ENCODE measurements around the gene UCHL3. TPM values are rescaled to one million over a fixed set of nuclear protein-coding genes. Genes with fewer than 3 reads are reported as not detected.

Gene UCHL3
- total RNA-seq, 1 experiment from 2014 or later, result 50.8 TPM

DNA sequence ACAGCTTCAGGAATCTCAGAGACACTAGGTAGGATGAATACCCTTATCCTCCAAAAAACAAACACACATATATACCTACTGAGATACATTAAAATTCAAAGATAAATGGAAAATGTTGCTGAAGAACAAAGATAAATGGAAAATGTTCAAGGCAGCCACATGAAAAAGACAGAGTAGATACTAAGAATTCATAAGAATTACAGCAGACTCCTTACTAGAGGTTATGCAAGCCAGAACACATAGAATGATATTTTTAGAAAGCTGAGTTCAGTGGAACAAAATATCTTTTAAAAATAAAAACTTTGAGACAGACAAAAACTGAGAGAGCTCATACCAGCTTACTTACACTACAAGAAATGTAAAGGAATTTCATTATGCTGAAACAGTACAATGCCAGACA lies 35.6 kb downstream of the UCHL3 start:
- H3K79me1 ChIP-seq (ENCODE audit: insufficient read depth, low read depth, low read length, poor library complexity, severe bottlenecking), result no peaks in the 10 kb centered on the region
- H3K36me3 Mint-ChIP-seq (ENCODE audit: insufficient read depth in 1 of 3, low read depth in 3 of 3), result peaks cover 19 to 33% (median 25%) of the 10 kb centered on the region in 3 experiments
- H4K5ac ChIP-seq (ENCODE audit: insufficient read length, low read depth, low read length), result no peak overlapping the region
- no peak overlapping the region for H4K8ac ChIP-seq (replicated peaks; ENCODE audit: insufficient read length, low read depth, low read length)
- no peak overlapping the region for H2BK15ac ChIP-seq (ENCODE audit: low read depth, low read length)
- H3K27me3 ChIP-seq (ENCODE audit: insufficient read depth, low read length), result no peaks in the 10 kb centered on the region
- H2BK5ac ChIP-seq (ENCODE audit: insufficient read length, low read length), result no peak overlapping the region
- no peak overlapping the region for H2BK120ac ChIP-seq (ENCODE audit: low read depth, low read length, poor library complexity, severe bottlenecking)
- no peak overlapping the region for H3K4me2 ChIP-seq (ENCODE audit: insufficient read depth, insufficient read length, low read length)
- no peaks in the 10 kb centered on the region for H3K4me1 ChIP-seq (ENCODE audit: insufficient read depth, low read length)
- H2AK5ac ChIP-seq (ENCODE audit: insufficient read length, low read length), result no peak overlapping the region
- H2BK20ac ChIP-seq (ENCODE audit: low read depth, low read length, poor library complexity, severe bottlenecking), result no peak overlapping the region
- no peak overlapping the region for H2AFZ ChIP-seq (ENCODE audit: low read length)
- no peaks in the 10 kb centered on the region for H4K20me1 ChIP-seq (ENCODE audit: control insufficient read depth, insufficient read depth, insufficient read length)
- no peak overlapping the region for H3T11ph ChIP-seq (ENCODE audit: low read length)
- H3K14ac ChIP-seq (ENCODE audit: insufficient read depth, low read length), result no peak overlapping the region
- no peaks in the 10 kb centered on the region for H3K27me3 Mint-ChIP-seq (ENCODE audit: low read depth)
- H3K27ac ChIP-seq (ENCODE audit: insufficient read length, low read depth, low read length), result no peak overlapping the region
- H3K4ac ChIP-seq (ENCODE audit: low read depth, low read length), result no peak overlapping the region
- H2BK12ac ChIP-seq (ENCODE audit: insufficient read length, low read depth, low read length), result no peak overlapping the region
- H3K56ac ChIP-seq (ENCODE audit: insufficient read length, low read depth, low read length), result no peak overlapping the region
- H3K18ac ChIP-seq (ENCODE audit: insufficient read length, low read depth, low read length), result no peak overlapping the region
- H3K79me2 ChIP-seq (ENCODE audit: insufficient read depth, low read length), result no peaks in the 10 kb centered on the region
- H3K9me3 Mint-ChIP-seq, result peaks cover 17% of the 10 kb centered on the region in 2 experiments
- no peak overlapping the region for H3K23ac ChIP-seq (ENCODE audit: insufficient read length, low read depth, low read length)
- no peak overlapping the region for H3K4me3 Mint-ChIP-seq
- H3K9ac ChIP-seq (ENCODE audit: extremely low read depth, insufficient read length, low read length), result no peak overlapping the region
- no peak overlapping the region for H4K91ac ChIP-seq (ENCODE audit: insufficient read length, low read depth, low read length)
- no peaks in the 10 kb centered on the region for H3K23me2 ChIP-seq (ENCODE audit: insufficient read length, low read depth, low read length, poor library complexity, severe bottlenecking)
- TF ChIP-seq, protein P1, sequence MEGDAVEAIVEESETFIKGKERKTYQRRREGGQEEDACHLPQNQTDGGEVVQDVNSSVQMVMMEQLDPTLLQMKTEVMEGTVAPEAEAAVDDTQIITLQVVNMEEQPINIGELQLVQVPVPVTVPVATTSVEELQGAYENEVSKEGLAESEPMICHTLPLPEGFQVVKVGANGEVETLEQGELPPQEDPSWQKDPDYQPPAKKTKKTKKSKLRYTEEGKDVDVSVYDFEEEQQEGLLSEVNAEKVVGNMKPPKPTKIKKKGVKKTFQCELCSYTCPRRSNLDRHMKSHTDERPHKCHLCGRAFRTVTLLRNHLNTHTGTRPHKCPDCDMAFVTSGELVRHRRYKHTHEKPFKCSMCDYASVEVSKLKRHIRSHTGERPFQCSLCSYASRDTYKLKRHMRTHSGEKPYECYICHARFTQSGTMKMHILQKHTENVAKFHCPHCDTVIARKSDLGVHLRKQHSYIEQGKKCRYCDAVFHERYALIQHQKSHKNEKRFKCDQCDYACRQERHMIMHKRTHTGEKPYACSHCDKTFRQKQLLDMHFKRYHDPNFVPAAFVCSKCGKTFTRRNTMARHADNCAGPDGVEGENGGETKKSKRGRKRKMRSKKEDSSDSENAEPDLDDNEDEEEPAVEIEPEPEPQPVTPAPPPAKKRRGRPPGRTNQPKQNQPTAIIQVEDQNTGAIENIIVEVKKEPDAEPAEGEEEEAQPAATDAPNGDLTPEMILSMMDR (conservative IDR thresholded peaks at IDR 0.05), result no peak
- no peak for DNase-seq
- peaks cover 11 to 15% of the 10 kb centered on the region in 2 experiments for H3K4me1 Mint-ChIP-seq
- no peak overlapping the region for H3K27ac Mint-ChIP-seq
- H3K9me3 ChIP-seq (ENCODE audit: control insufficient read depth, low read depth, low read length), result no peaks in the 10 kb centered on the region

All from H9 (cell line).